NB4 (cell line): Measurements from ENCODE around the gene CBY1.

Experiments used
- DNase-seq: peaks from one replicate; pipeline ENCODE4 v3.0.0; 2010; ENCODE audit warnings: low read depth
- H3K4me3 ChIP-seq: one replicate; pipeline ENCODE4 v1.5.1; 2011; ENCODE audit warnings: mild to moderate bottlenecking, low read depth, low read length, moderate library complexity
- CTCF ChIP-seq: IDR thresholded peaks from one replicate; pipeline ENCODE4 v1.5.1; 2012; ENCODE audit warnings: low read depth, low read length
- MAX ChIP-seq: IDR thresholded peaks from 2 replicates; pipeline ENCODE4 v1.6.1; 2011; ENCODE audit warnings: low read depth, low read length
- MYC ChIP-seq: IDR thresholded peaks from 2 replicates; pipeline ENCODE4 v1.6.1; 2011; ENCODE audit warnings: low read depth, low read length
- POLR2A ChIP-seq: IDR thresholded peaks from 2 replicates; pipeline ENCODE4 v1.6.1; 2011; ENCODE audit warnings: mild to moderate bottlenecking; ENCODE audit not compliant: insufficient read length; ENCODE audit errors: extremely low read depth

The CBY1 gene

GRCh38 chr22:38697425-38698089 lies 41.1 kb downstream of the CBY1 start:
- peak overlapping the region; percentile 78 for H3K4me3 ChIP-seq
- DNase-seq = no peak
- TF ChIP-seq MAX = no peak
- TF ChIP-seq CTCF = no peak
- no peak for TF ChIP-seq MYC
- TF ChIP-seq POLR2A = no peak

DNA sequence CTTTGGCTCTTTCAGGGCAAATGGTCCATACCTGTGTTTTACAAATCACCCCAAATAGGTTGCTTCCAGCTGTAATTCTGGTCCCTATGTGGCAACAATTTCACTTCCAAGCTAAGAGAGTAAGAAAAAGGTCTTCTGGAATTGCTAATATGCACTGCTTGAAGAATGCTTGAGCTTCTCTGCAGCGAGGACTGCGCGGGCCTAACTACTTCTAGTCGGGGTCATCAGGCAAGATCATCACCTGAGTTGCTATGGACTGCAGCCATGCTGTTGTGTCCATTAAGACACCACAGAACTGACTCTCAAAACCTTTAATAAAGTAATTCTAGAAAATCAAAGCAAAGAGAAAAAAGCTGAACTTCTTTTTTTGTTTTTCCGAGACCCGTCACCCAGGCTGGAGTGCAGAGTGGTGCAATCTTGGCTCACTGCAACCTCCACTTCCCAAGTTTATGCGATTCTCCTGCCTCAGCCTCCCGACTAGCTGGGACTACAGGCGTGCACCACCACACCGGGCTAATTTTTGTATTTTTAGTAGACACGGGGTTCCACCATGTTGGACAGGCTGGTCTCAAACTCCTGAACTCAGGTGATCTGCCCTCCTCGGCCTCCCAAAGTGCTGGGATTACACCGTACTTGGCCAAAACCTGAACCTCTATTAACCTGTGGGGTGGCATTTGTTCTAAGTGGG lies 42.1 kb downstream of the CBY1 start:
- peak overlapping the region; percentile 78 for H3K4me3 ChIP-seq
- TF ChIP-seq MYC (no peak), POLR2A (no peak), MAX (no peak), CTCF (no peak)
- DNase-seq = no peak

- peak overlapping the region; percentile 78 for H3K4me3 ChIP-seq
- TF ChIP-seq MAX = no peak
- no peak for TF ChIP-seq MYC
- TF ChIP-seq POLR2A = no peak
- TF ChIP-seq CTCF = no peak
- no peak for DNase-seq
Observed at GRCh38 chr22:38699143-38699542, 42.7 kb downstream of the CBY1 start.

GRCh38 chr22:38699784-38700183 lies 43.3 kb downstream of the CBY1 start:
- peak; percentile 17 for DNase-seq
- peak overlapping the region; percentile 78 for H3K4me3 ChIP-seq
- no peak for TF ChIP-seq MYC
- no peak for TF ChIP-seq POLR2A
- TF ChIP-seq MAX = no peak
- no peak for TF ChIP-seq CTCF

- DNase-seq = no peak
- peak overlapping the region; percentile 78 for H3K4me3 ChIP-seq
- TF ChIP-seq POLR2A (no peak), MYC (no peak), MAX (no peak), CTCF (no peak)
Observed at GRCh38 chr22:38700270-38700788, 43.9 kb downstream of the CBY1 start.
